ENCODE measurements around the gene LRP1. TPM values are rescaled to one million over a fixed set of nuclear protein-coding genes. Genes with fewer than 3 reads are reported as not detected.

The LRP1 gene
- total RNA-seq, 4 donors from 2014 or later = 83.1 to 149 (median 106) TPM

DNA sequence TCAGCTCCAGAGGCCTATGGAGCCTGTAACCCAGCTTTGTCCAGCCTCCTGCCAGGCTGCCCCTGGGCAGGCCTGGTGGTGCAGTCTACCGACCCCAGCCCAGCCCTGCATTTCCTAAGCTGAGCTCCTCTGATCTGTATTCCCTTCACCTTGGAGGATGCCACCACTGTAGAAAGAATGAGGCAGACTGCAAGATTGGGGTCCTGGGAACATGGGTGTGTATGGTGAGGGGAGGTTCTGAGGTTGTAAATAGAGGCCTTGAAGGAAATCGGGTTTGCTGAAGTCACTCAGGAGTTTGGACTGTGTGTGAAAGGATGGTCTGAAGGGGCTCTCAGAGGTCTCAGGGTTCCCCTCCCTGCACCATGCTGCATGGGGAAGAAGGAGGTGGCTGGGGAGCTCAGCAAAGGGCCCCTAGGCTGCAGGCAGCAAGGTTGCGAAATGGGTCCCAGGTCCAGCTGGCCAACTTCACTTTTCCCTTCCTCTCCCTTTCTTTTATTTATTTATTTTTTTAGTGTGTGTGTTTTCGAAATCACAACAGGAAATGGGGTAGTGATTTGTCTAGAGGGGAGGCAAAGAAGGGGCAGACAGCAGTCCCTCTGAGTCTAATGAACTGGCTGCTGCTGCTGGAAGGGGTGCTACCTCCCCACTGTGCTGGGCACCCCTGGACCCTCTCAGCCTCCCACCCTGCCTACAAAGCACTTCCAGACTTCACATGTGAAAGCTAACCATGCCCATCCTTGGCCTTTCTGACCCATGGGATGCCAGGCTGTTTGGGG is 20.4 kb downstream of the LRP1 start:
- peak in 1 of 2 donors; percentile 81 for DNase-seq (ENCODE audit: low spot score in 2 of 2)
- 28% methylated on average over 4 of the region's 4 CpGs for WGBS
- H3K4me3 ChIP-seq = no peak overlapping the region
- peak overlapping the region; percentile 91 for H3K27ac ChIP-seq
- TF ChIP-seq, protein P1, sequence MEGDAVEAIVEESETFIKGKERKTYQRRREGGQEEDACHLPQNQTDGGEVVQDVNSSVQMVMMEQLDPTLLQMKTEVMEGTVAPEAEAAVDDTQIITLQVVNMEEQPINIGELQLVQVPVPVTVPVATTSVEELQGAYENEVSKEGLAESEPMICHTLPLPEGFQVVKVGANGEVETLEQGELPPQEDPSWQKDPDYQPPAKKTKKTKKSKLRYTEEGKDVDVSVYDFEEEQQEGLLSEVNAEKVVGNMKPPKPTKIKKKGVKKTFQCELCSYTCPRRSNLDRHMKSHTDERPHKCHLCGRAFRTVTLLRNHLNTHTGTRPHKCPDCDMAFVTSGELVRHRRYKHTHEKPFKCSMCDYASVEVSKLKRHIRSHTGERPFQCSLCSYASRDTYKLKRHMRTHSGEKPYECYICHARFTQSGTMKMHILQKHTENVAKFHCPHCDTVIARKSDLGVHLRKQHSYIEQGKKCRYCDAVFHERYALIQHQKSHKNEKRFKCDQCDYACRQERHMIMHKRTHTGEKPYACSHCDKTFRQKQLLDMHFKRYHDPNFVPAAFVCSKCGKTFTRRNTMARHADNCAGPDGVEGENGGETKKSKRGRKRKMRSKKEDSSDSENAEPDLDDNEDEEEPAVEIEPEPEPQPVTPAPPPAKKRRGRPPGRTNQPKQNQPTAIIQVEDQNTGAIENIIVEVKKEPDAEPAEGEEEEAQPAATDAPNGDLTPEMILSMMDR (IDR thresholded peaks at IDR 0.05) = no peak
- no peak for TF ChIP-seq EP300 (IDR thresholded peaks at IDR 0.05)
- no peak for TF ChIP-seq POLR2A (IDR thresholded peaks at IDR 0.05)
- no peak for TF ChIP-seq POLR2AphosphoS5 (IDR thresholded peaks at IDR 0.05)
- H3K4me1 ChIP-seq = peaks cover 87% of the 10 kb centered on the region
- H3K27me3 ChIP-seq = no peaks in the 10 kb centered on the region
- H3K9me3 ChIP-seq = no peaks in the 10 kb centered on the region
- H3K36me3 ChIP-seq = peaks cover 31% of the 10 kb centered on the region

DNA sequence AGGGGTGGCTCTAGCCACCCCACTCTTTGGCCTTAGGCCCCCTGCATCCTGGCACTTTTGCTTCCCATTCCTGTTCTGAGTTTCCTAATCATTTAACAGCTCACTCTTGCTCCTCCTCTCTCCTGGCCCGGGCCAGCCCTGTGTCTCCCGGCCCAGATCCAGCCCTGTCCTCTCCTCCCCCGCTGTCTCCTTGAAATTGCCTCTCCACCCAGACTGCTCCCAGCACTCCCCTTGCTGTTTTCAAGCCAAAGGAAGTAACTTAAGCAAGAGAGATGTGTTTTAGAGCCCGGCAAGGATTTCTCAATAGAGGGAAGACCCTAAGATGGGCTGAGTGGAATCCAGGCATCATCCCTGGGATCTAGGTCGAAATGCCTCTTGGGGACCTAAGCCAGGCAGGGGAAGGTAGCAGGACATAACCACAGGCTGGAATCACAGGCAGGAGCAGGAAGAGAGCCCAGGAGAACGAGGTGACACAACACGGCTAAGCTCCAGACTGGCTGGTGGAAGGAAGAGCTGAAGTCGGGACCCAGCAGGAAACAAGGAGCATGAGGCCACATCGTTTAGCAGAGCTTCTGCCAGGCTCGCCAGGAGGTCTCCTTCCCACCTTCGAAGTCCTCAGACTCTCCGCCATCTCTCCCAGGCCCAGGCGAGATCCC is 21.1 kb downstream of the LRP1 start:
- H3K27me3 ChIP-seq = no peaks in the 10 kb centered on the region
- WGBS = 49% methylated on average over 13 of the region's 13 CpGs
- peak overlapping the region; percentile 91 for H3K27ac ChIP-seq
- H3K4me3 ChIP-seq = no peak overlapping the region
- no peaks in the 10 kb centered on the region for H3K9me3 ChIP-seq
- peaks cover 88% of the 10 kb centered on the region for H3K4me1 ChIP-seq
- peaks cover 27% of the 10 kb centered on the region for H3K36me3 ChIP-seq
- no peak for TF ChIP-seq POLR2A (IDR thresholded peaks at IDR 0.05)
- no peak for TF ChIP-seq EP300 (IDR thresholded peaks at IDR 0.05)
- TF ChIP-seq, protein P1 (IDR thresholded peaks at IDR 0.05) = no peak
- no peak for TF ChIP-seq POLR2AphosphoS5 (IDR thresholded peaks at IDR 0.05)
- DNase-seq (ENCODE audit: low spot score in 2 of 2) = peak; percentile 89 to 90

DNA sequence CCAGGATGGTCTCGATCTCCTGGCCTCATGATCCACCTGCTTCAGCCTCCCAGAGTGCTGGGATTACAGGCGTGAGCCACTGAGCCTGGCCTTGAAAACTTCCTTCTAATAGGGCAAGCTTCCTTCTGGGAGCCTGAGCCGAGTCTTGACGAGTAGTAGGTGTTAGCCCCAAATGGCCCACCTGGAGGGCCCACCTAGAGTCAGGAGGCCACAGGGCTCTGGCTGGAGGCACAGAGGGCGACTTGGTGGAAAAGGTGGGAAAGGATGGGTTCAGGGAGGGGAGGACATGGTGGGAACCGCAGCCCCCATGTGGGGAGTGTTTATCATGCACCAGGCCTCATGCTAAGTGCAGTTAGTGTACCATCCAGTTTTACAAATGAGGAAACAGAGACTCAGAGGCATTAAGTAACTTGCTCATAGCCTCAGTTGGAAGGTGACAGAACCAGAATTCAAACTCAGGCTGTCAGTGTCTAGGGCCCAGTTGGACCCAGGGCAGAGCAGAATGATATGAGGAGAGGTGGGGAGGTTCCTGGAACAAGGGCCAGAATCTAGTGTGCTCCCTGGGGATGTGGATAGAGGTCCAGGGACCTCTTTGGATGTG is 22.2 kb downstream of the LRP1 start:
- H3K27ac ChIP-seq = peak overlapping the region; percentile 91
- DNase-seq (ENCODE audit: low spot score in 2 of 2) = no peak
- H3K36me3 ChIP-seq = peaks cover 26% of the 10 kb centered on the region

DNA sequence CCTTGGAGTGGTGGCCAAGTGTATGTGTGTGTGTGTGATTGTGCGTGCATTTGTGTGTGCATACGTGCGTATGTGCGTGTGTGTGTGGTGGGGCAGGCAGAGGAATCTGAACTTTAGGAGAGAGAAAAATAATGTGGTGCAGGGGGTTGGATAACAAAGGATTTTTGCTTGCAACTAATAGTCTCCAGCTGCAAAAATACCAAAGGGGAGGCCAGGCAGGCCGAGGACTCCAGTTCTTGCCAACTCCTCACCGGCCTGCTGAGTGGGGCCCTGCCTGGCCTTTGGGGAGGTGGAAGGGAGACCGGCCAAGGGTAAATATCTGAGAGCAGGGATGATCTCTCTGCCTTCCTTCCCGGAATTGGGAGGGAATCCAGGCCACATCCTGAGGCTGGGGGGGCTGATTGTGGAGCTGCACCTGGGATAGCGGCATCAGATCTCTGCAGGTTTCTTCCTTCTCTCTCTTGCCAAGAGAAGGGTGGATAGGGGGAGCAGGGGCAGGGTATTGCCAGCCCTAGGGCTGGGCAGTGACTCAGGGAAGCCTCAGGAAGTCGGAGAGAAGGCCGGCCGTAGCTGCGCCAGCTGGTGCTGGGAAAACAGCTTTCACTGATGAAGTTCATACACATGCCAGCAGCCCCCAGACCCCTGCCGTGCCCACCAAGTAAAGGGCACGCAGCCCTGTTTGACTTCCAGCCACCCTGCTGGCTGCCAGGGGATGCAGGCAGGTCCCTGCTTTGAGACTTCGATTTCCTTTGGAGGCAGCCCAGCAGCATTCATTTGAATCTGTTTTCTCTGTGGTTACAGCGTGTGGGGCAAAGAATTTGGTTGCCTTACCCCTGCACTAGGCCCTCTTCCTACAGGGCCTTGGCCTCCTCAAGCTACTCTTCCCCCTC is 23.7 kb downstream of the LRP1 start:
- 41% methylated on average over 11 of the region's 17 CpGs for WGBS

More for the DNA sequence above, 22.2 kb downstream of the LRP1 start:
- Histone ChIP-seq H3K27me3 (no peaks in the 10 kb centered on the region), H3K4me3 (no peak overlapping the region), H3K9me3 (no peaks in the 10 kb centered on the region), H3K4me1 (peaks cover 83% of the 10 kb centered on the region)
- no peak for TF ChIP-seq POLR2AphosphoS5 (IDR thresholded peaks at IDR 0.05)
- no peak for TF ChIP-seq EP300 (IDR thresholded peaks at IDR 0.05)
- no peak for TF ChIP-seq POLR2A (IDR thresholded peaks at IDR 0.05)
- TF ChIP-seq, protein P1 (IDR thresholded peaks at IDR 0.05) = no peak
- WGBS = 88% methylated on average over 2 of the region's 6 CpGs

More for the DNA sequence above, 23.7 kb downstream of the LRP1 start:
- Histone ChIP-seq H3K4me1 (peaks cover 69% of the 10 kb centered on the region), H3K27me3 (no peaks in the 10 kb centered on the region), H3K36me3 (peaks cover 26% of the 10 kb centered on the region), H3K9me3 (no peaks in the 10 kb centered on the region), H3K4me3 (no peak overlapping the region), H3K27ac (peak overlapping the region; percentile 91)
- no peak for TF ChIP-seq POLR2AphosphoS5 (IDR thresholded peaks at IDR 0.05)
- TF ChIP-seq POLR2A (IDR thresholded peaks at IDR 0.05) = no peak
- no peak for TF ChIP-seq EP300 (IDR thresholded peaks at IDR 0.05)
- TF ChIP-seq, protein P1 (IDR thresholded peaks at IDR 0.05) = no peak
- DNase-seq (ENCODE audit: low spot score in 2 of 2) = peak in 1 of 2 donors; percentile 69
